ENCODE measurements around the gene ZDHHC14. TPM values are rescaled to one million over a fixed set of nuclear protein-coding genes. Genes with fewer than 3 reads are reported as not detected.
A peak's percentile ranks its signal among the peaks of the same experiment; 100 is the strongest.

Gene ZDHHC14
- total RNA-seq, 2 experiments from 2014 or later = 1.7 to 2.5 TPM

- TF ChIP-seq CTCF (IDR thresholded peaks at IDR 0.05) = no peak
- Mint-ChIP-seq H3K36me3 (ENCODE audit: low read depth) (peaks cover 2% of the 10 kb centered on the region), H3K9me3 (peaks cover 3% of the 10 kb centered on the region), H3K4me1 (ENCODE audit: low read depth) (peaks cover 17% of the 10 kb centered on the region), H3K4me3 (no peak overlapping the region), H3K27ac (no peak overlapping the region), H3K27me3 (peaks cover 5% of the 10 kb centered on the region)
- intact Hi-C loops (cut with micrococcal nuclease) = no loop called here
- DNase-seq (no peak), ATAC-seq (no peak)
- ChIA-PET POLR2A (no interaction called here), CTCF (no interaction called here)
These were observed 112.6 kb downstream of the ZDHHC14 start for GRCh38 chr6:157493576-157493975.

DNA sequence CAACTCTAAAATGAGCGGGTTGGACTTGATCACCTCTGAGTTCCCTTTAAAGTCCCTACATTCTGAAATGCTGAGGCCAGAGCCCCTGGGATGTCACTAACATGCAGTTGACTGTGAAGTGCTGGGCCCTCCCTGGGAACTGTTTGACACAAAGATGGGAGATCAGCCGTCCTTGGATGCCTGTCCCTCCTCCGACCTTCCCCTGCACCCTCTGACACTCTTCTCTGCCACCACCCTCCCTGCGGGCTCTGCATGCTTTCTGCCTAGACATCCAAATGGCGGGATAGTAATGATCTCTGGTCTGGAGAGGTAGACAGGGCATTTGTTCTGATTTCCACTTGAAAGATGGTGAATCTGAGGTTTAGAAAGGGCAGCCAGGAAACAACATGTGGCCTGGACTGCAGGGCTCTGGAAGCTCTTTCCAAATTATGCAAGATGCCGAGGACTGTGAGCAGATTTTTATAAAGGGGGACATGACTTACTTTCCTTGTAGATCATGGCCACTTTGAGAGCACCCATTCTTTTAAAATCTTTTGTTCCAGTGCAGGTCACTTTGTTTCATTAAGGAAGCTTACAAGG, 113.2 kb downstream of the ZDHHC14 start:
- CTCF ChIA-PET = interaction anchor here (1.3 to 1.5 kb wide), 2 partner anchors 9 to 12 kb away, joined by 3 to 5 read pairs; no protein-coding TSS in a partner anchor
- peaks cover 23% of the 10 kb centered on the region for H3K4me1 Mint-ChIP-seq (ENCODE audit: low read depth)
- intact Hi-C loops (cut with micrococcal nuclease) = no loop called here
- ATAC-seq (no peak), DNase-seq (no peak)
- peaks cover 2% of the 10 kb centered on the region for H3K36me3 Mint-ChIP-seq (ENCODE audit: low read depth)
- POLR2A ChIA-PET = no interaction called here
- H3K27ac Mint-ChIP-seq = no peak overlapping the region
- peaks cover 3% of the 10 kb centered on the region for H3K9me3 Mint-ChIP-seq
- H3K27me3 Mint-ChIP-seq = peaks cover 5% of the 10 kb centered on the region
- H3K4me3 Mint-ChIP-seq = no peak overlapping the region
- no peak for TF ChIP-seq CTCF (IDR thresholded peaks at IDR 0.05)

DNA sequence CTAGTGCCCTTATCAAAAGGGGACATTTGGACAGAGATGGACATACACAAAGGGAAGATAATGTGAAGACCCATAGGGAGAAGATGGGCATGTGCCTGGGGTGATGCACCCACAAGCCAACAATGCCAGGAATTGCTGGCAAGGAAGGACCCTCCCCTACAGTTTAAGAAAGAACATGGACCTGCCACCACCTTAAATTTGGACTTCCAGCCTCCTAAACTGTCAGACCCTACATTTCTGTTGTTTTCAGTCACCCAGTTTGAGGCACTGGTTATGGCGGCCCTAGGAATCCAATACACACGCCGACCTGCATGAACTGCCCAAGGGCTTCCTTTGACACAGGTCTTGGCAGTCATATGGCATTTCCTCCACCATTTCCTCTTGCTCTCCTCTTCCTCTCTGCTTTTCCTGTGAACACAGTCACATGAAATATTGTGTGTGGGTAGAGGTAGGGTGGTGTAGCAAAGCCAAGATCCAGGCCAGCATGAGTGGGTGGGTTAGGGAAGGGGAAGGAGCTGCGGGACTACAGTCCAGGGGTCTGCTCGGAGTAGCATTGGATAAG, 115.6 kb downstream of the ZDHHC14 start:
- ATAC-seq = no peak
- POLR2A ChIA-PET = no interaction called here
- CTCF ChIA-PET = no interaction called here
- intact Hi-C loops (cut with micrococcal nuclease) = no loop called here
- H3K27me3 Mint-ChIP-seq = no peaks in the 10 kb centered on the region
- H3K27ac Mint-ChIP-seq = no peak overlapping the region
- peaks cover 5% of the 10 kb centered on the region for H3K9me3 Mint-ChIP-seq
- peaks cover 2% of the 10 kb centered on the region for H3K36me3 Mint-ChIP-seq (ENCODE audit: low read depth)
- peaks cover 31% of the 10 kb centered on the region for H3K4me1 Mint-ChIP-seq (ENCODE audit: low read depth)
- TF ChIP-seq CTCF (IDR thresholded peaks at IDR 0.05) = no peak
- DNase-seq = no peak
- no peak overlapping the region for H3K4me3 Mint-ChIP-seq

- CTCF ChIA-PET = interaction anchor here (0.6 kb wide), 1 partner anchor 99 kb away, joined by 3 read pairs; no protein-coding TSS in a partner anchor
- intact Hi-C loops (cut with micrococcal nuclease) = no loop called here
- H3K4me3 Mint-ChIP-seq = no peak overlapping the region
- H3K9me3 Mint-ChIP-seq = peaks cover 5% of the 10 kb centered on the region
- H3K27ac Mint-ChIP-seq = no peak overlapping the region
- peaks cover 2% of the 10 kb centered on the region for H3K36me3 Mint-ChIP-seq (ENCODE audit: low read depth)
- DNase-seq (no peak), ATAC-seq (peak; percentile 45)
- peaks cover 31% of the 10 kb centered on the region for H3K4me1 Mint-ChIP-seq (ENCODE audit: low read depth)
- no peak for TF ChIP-seq CTCF (IDR thresholded peaks at IDR 0.05)
- H3K27me3 Mint-ChIP-seq = no peaks in the 10 kb centered on the region
- POLR2A ChIA-PET = interaction anchor here (1.0 kb wide), 1 partner anchor 117 kb away, joined by 3 read pairs; the partner anchor contains the start of gene ZDHHC14
These were observed 116.6 kb downstream of the ZDHHC14 start for GRCh38 chr6:157497579-157497978.

DNA sequence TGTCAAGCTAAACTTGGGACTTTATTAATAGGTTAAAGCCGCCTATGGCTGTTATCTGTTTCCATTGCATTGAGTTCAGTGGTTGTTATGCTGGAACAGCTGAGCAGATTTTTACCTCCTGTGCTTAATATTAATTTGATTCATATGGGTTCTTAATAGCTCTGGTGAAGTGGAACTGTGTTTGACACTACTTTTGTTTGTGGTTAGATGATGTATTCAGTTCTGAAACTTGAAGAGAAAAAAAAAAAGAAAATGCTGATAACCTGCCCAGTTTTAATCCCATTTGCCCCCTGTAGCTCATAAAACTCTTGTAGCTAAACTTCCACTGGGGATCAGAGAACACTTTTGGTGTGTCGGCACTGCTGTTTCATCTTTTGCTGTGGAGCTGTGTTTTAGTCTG, 117.8 kb downstream of the ZDHHC14 start:
- DNase-seq (no peak), ATAC-seq (peak; percentile 36)
- CTCF ChIA-PET = interaction anchor here (0.6 to 1.3 kb wide), 2 partner anchors 9 to 37 kb away, joined by 4 read pairs; no protein-coding TSS in a partner anchor
- POLR2A ChIA-PET = no interaction called here
- peaks cover 5% of the 10 kb centered on the region for H3K9me3 Mint-ChIP-seq
- no peak overlapping the region for H3K27ac Mint-ChIP-seq
- intact Hi-C loops (cut with micrococcal nuclease) = no loop called here
- no peak overlapping the region for H3K4me3 Mint-ChIP-seq
- TF ChIP-seq CTCF (IDR thresholded peaks at IDR 0.05) = no peak
- H3K27me3 Mint-ChIP-seq = no peaks in the 10 kb centered on the region
- H3K36me3 Mint-ChIP-seq (ENCODE audit: low read depth) = peaks cover 2% of the 10 kb centered on the region
- H3K4me1 Mint-ChIP-seq (ENCODE audit: low read depth) = peaks cover 31% of the 10 kb centered on the region

Data from activated CD8-positive, alpha-beta T cell treated with anti-CD3 and anti-CD28 coated beads for 36 hours (primary cell).